Activated CD4-positive, alpha-beta memory T cell treated with anti-CD3 and anti-CD28 coated beads, Interleukin-2, amount 10 ng/mL, durations not matched to agents 7 days and 5 days (primary cell): ENCODE measurements around the gene WRNIP1. TPM values are rescaled to one million over a fixed set of nuclear protein-coding genes. Genes with fewer than 3 reads are reported as not detected.
A peak's percentile ranks its signal among the peaks of the same experiment; 100 is the strongest.

Experiments
- CTCF ChIA-PET: fragments of 350-600 bp; sonication (Branson Sonifier 250); formaldehyde crosslinking; loops from one replicate; lab custom pipeline; 2021; ENCODE audit warnings: antibody characterized with exemption, inconsistent platforms; lab: Charles Lee
- POLR2A ChIA-PET: fragments of 350-600 bp; sonication (Branson Sonifier 250); formaldehyde crosslinking; loops from one replicate; lab custom pipeline; 2021; ENCODE audit warnings: antibody characterized with exemption; lab: Charles Lee
- DNase-seq: peaks from one replicate; pipeline ENCODE4 v3.0.0-alpha.2; 2020
- H3K27ac Mint-ChIP-seq: one replicate; pipeline ENCODE4 v1.8.0; 2021; ENCODE audit warnings: mild to moderate bottlenecking, mixed read lengths
- H3K27me3 Mint-ChIP-seq: one replicate; pipeline ENCODE4 v1.8.0; 2021; ENCODE audit warnings: mixed read lengths
- H3K36me3 Mint-ChIP-seq: one replicate; pipeline ENCODE4 v1.8.0; 2021; ENCODE audit warnings: low read depth, mixed read lengths
- H3K4me1 Mint-ChIP-seq: one replicate; pipeline ENCODE4 v1.8.0; 2021; ENCODE audit warnings: mixed read lengths
- H3K4me3 Mint-ChIP-seq: one replicate; pipeline ENCODE4 v1.8.0; 2021; ENCODE audit warnings: mild to moderate bottlenecking, mixed read lengths
- H3K9me3 Mint-ChIP-seq: one replicate; pipeline ENCODE4 v1.8.0; 2021; ENCODE audit warnings: mixed read lengths
- total RNA-seq, 2 experiments: library from RNA; stranded (reverse); gene quantifications; one replicate each; pipeline ENCODE4 v1.2.3, GENCODE V29; 2021

The WRNIP1 gene
- 10 to 100 TPM; 39.6 to 42.1 TPM for total RNA-seq

- DNase-seq = peak; percentile 98
- Mint-ChIP-seq H3K9me3 (no peaks in the 10 kb centered on the region), H3K4me1 (peaks cover 50% of the 10 kb centered on the region), H3K27ac (peak within 1 kb of the TSS; percentile 96), H3K36me3 (peaks cover 18% of the 10 kb centered on the region), H3K4me3 (peak within 1 kb of the TSS; percentile 90), H3K27me3 (no peaks in the 10 kb centered on the region)
- POLR2A ChIA-PET = interaction anchor here (0.8 to 5.1 kb wide), 18 partner anchors 9 to 310 kb away, joined by 3 to 48 read pairs (median 4); partner anchors contain the start of genes MYLK4 and SERPINB1
- CTCF ChIA-PET = interaction anchor here (0.6 to 5.1 kb wide), 9 partner anchors 9 to 225 kb away, joined by 3 to 29 read pairs (median 5); partner anchors contain the start of gene MYLK4
Observed at GRCh38 chr6:2765166-2765895, at the start of gene WRNIP1. Gene WRNIP1, plus strand, starts transcription at chr6:2765393. Its CDS starts 230 bp downstream, at chr6:2765623.

- ChIA-PET CTCF (no interaction called here), POLR2A (no interaction called here)
- no peak for DNase-seq
- H3K27me3 Mint-ChIP-seq = peaks cover 3% of the 10 kb centered on the region
- H3K27ac Mint-ChIP-seq = no peak overlapping the region
- no peaks in the 10 kb centered on the region for H3K36me3 Mint-ChIP-seq
- no peaks in the 10 kb centered on the region for H3K9me3 Mint-ChIP-seq
- no peak overlapping the region for H3K4me3 Mint-ChIP-seq
- no peaks in the 10 kb centered on the region for H3K4me1 Mint-ChIP-seq
Observed at GRCh38 chr6:2715737-2716136, 49.5 kb upstream of the WRNIP1 start.

DNA sequence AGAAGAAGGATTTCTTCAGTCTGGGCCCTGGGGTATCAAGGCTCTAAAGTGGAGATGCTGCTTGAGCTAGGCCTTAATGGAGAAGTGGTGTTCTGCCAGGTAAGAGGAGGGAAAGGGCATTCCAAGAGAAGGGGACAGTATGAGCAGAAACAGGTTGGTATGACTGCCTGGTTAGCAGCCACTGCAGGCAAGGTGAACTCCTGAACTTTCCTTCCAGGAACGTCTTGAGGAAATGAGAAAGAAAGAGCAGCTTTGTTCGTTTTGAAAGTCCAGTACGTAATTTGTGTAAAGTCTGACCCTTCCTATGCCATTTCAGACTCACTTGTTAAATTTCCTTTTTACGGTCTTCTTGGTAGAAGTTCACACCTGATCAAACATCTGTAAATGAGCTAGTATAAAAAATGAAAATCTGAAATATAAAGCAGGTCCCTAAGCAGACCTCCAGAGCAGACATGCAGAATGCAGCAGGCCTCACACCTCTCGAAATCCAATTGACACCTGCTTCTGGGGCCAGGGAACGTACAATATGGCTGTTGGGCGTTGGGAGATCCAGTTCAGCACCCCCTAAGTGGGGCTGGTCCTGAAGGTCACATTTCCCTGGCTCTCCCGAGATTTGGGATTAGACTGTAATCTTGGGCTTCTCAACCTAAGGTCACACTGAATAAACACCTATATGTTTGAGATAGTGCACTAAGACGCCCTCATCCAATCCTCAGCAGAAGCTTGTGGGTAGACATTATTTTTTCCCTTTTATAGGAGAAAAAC is 48.1 kb upstream of the WRNIP1 start:
- H3K36me3 Mint-ChIP-seq = no peaks in the 10 kb centered on the region
- H3K4me3 Mint-ChIP-seq = no peak overlapping the region
- no peak overlapping the region for H3K27ac Mint-ChIP-seq
- peaks cover 1% of the 10 kb centered on the region for H3K27me3 Mint-ChIP-seq
- DNase-seq = no peak
- CTCF ChIA-PET = no interaction called here
- H3K4me1 Mint-ChIP-seq = no peaks in the 10 kb centered on the region
- POLR2A ChIA-PET = no interaction called here
- peaks cover 4% of the 10 kb centered on the region for H3K9me3 Mint-ChIP-seq

DNA sequence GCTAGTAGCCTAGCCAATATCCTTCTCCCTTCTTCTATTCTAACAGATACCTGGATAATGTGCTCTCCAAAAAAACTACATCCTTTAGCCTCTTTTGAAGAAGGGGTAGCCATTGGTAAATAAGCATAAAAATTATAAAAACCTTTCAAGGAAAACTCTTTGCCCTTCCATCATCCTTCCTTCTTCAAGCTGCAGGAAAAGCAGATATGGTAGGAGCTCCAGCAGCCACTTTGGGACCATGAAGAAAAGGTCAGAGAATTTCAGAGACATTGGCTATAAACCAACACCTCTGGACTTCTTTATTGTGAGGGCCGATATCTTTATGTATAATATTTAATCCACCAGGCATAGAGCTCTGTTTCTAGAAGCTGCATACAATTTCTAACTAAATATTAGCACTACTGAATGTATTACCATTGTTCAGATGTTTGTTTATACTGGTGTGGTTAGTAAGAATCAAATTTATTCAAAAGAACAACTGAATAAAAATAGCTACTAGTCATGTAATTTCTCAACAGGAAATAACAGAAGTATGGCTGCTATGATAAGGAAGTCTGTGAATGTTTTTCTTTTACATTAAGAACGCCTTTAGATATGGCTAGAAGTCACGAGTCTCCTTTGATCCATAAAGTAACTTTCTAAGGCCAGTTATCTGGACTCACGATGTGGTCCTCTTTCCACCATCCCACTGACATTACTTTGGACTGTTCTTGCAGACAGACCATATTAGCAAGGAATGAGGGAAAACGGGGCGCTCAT is 46.7 kb upstream of the WRNIP1 start:
- Mint-ChIP-seq H3K9me3 (peaks cover 6% of the 10 kb centered on the region), H3K4me3 (no peak overlapping the region), H3K36me3 (no peaks in the 10 kb centered on the region), H3K27ac (no peak overlapping the region), H3K4me1 (no peaks in the 10 kb centered on the region), H3K27me3 (peaks cover 1% of the 10 kb centered on the region)
- CTCF ChIA-PET = no interaction called here
- no peak for DNase-seq
- POLR2A ChIA-PET = no interaction called here

- H3K27me3 Mint-ChIP-seq = peaks cover 1% of the 10 kb centered on the region
- H3K9me3 Mint-ChIP-seq = peaks cover 6% of the 10 kb centered on the region
- no peak for DNase-seq
- CTCF ChIA-PET = no interaction called here
- H3K36me3 Mint-ChIP-seq = no peaks in the 10 kb centered on the region
- no peaks in the 10 kb centered on the region for H3K4me1 Mint-ChIP-seq
- H3K4me3 Mint-ChIP-seq = no peak overlapping the region
- POLR2A ChIA-PET = no interaction called here
- H3K27ac Mint-ChIP-seq = no peak overlapping the region
Observed at GRCh38 chr6:2719093-2719455, 46.1 kb upstream of the WRNIP1 start.

- H3K4me3 Mint-ChIP-seq = no peak overlapping the region
- H3K27me3 Mint-ChIP-seq = no peaks in the 10 kb centered on the region
- peaks cover 6% of the 10 kb centered on the region for H3K9me3 Mint-ChIP-seq
- H3K4me1 Mint-ChIP-seq = no peaks in the 10 kb centered on the region
- H3K36me3 Mint-ChIP-seq = no peaks in the 10 kb centered on the region
- CTCF ChIA-PET = no interaction called here
- POLR2A ChIA-PET = no interaction called here
- no peak for DNase-seq
- no peak overlapping the region for H3K27ac Mint-ChIP-seq
Observed at GRCh38 chr6:2721219-2721618, 44.0 kb upstream of the WRNIP1 start.

- no peak for DNase-seq
- H3K4me3 Mint-ChIP-seq = no peak overlapping the region
- ChIA-PET CTCF (no interaction called here), POLR2A (no interaction called here)
- no peaks in the 10 kb centered on the region for H3K4me1 Mint-ChIP-seq
- H3K27ac Mint-ChIP-seq = no peak overlapping the region
- peaks cover 2% of the 10 kb centered on the region for H3K27me3 Mint-ChIP-seq
- no peaks in the 10 kb centered on the region for H3K36me3 Mint-ChIP-seq
- peaks cover 6% of the 10 kb centered on the region for H3K9me3 Mint-ChIP-seq
Observed at GRCh38 chr6:2725364-2725988, 39.7 kb upstream of the WRNIP1 start.

GRCh38 chr6:2725999-2726567 is 39.1 kb upstream of the WRNIP1 start:
- H3K4me1 Mint-ChIP-seq = no peaks in the 10 kb centered on the region
- no peak overlapping the region for H3K27ac Mint-ChIP-seq
- peaks cover 6% of the 10 kb centered on the region for H3K9me3 Mint-ChIP-seq
- peaks cover 2% of the 10 kb centered on the region for H3K27me3 Mint-ChIP-seq
- H3K36me3 Mint-ChIP-seq = no peaks in the 10 kb centered on the region
- H3K4me3 Mint-ChIP-seq = no peak overlapping the region
- DNase-seq = no peak
- CTCF ChIA-PET = no interaction called here
- POLR2A ChIA-PET = no interaction called here

DNA sequence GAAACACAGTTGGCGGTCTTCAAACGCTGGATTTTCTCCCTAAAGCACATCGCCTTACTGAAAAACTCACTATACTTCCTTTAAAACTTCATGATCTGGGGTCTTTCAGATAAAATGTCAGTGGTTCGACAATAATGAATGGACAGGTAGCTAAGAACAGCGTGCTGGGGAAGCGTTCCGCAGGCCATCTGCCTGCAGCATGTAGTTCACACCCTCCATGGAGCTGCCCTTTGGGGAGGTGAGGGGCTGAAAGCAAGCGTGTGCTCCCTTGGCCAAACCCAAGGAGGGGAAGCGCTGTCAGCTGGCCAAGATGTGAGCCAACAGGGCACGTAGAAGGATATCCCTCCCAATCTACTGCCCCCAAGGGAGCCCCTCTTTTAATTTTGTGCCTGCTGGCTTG is 35.3 kb upstream of the WRNIP1 start:
- Mint-ChIP-seq H3K9me3 (no peaks in the 10 kb centered on the region), H3K27ac (no peak overlapping the region), H3K4me1 (peaks cover 6% of the 10 kb centered on the region), H3K27me3 (peaks cover 4% of the 10 kb centered on the region), H3K4me3 (no peak overlapping the region), H3K36me3 (no peaks in the 10 kb centered on the region)
- ChIA-PET POLR2A (no interaction called here), CTCF (interaction anchor here (1.2 kb wide), 1 partner anchor 8 kb away, joined by 4 read pairs; no protein-coding TSS in a partner anchor)
- no peak for DNase-seq

DNA sequence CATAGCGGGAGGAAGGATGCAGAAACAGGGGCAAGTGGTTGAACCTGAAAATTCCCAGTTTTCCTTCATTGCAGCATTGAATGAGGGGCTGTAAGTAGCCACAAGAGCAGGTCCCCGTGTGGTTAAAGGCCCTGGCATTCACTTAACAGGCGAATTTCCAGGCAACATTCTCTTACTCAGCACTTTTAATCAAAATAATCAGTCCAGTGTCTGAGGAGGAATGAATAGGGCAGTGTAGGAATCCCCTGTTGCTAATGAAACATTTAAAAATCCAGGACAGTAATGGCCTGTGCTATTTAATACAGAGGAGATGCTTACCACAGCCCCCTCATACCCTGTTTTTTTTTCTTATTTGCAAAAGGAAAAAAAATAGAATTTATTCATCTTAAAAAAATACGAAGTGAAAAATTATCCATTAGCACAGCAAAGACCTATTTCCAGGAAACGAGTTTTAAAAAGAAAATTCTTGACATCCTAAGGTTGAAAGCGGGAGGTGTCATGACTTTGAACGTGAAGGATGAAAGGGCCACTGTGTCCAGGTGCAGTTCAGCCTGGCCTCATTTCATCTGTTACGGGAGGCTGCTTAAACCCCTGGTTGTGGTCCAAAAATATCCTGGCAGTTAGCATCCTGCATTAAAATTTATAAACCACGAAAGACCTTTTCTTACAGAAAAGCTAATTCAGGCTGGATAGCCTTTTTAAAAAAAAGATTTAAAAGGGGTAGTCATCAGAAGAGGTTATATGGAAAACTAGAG is 34.7 kb upstream of the WRNIP1 start:
- Mint-ChIP-seq H3K4me3 (no peak overlapping the region), H3K27ac (no peak overlapping the region), H3K9me3 (no peaks in the 10 kb centered on the region), H3K36me3 (no peaks in the 10 kb centered on the region), H3K27me3 (peaks cover 4% of the 10 kb centered on the region), H3K4me1 (peaks cover 6% of the 10 kb centered on the region)
- CTCF ChIA-PET = no interaction called here
- POLR2A ChIA-PET = no interaction called here
- no peak for DNase-seq

- Mint-ChIP-seq H3K27ac (no peak overlapping the region), H3K4me1 (peaks cover 6% of the 10 kb centered on the region), H3K4me3 (no peak overlapping the region), H3K9me3 (no peaks in the 10 kb centered on the region), H3K36me3 (no peaks in the 10 kb centered on the region), H3K27me3 (peaks cover 4% of the 10 kb centered on the region)
- DNase-seq = no peak
- ChIA-PET CTCF (no interaction called here), POLR2A (no interaction called here)
Observed at GRCh38 chr6:2731281-2731909, 33.8 kb upstream of the WRNIP1 start.
